ENCODE measurements around the gene ADAT2.
"Not testable (repeated sequence)": the region's sequence is repeated elsewhere in the genome, so short reads cannot be mapped to it uniquely, and the experiment has no call there.

DNA sequence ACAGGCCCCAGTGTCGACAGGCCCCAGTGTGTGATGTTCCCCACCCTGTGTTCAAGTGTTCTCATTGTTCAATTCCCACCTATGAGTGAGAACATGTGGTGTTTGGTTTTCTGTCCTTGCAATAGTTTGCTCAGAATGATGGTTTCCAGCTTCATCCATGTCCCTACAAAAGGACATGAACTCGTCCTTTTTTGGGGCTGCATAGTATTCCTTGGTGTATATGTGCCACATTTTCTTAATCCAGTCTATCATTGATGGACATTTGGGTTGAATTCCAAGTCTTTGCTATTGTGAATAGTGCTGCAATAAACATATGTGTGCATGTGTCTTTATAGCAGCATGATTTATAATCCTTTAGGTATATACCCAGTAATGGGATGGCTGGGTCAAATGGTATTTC, 18.3 kb upstream of the ADAT2 start:
- TF ChIP-seq EZH2 (optimal IDR thresholded peaks at IDR 0.05; ENCODE audit: low read depth, low read length) = not testable (repeated sequence)
- TF ChIP-seq, protein P1, sequence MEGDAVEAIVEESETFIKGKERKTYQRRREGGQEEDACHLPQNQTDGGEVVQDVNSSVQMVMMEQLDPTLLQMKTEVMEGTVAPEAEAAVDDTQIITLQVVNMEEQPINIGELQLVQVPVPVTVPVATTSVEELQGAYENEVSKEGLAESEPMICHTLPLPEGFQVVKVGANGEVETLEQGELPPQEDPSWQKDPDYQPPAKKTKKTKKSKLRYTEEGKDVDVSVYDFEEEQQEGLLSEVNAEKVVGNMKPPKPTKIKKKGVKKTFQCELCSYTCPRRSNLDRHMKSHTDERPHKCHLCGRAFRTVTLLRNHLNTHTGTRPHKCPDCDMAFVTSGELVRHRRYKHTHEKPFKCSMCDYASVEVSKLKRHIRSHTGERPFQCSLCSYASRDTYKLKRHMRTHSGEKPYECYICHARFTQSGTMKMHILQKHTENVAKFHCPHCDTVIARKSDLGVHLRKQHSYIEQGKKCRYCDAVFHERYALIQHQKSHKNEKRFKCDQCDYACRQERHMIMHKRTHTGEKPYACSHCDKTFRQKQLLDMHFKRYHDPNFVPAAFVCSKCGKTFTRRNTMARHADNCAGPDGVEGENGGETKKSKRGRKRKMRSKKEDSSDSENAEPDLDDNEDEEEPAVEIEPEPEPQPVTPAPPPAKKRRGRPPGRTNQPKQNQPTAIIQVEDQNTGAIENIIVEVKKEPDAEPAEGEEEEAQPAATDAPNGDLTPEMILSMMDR (IDR thresholded peaks at IDR 0.05; ENCODE audit: low read length) = not testable (repeated sequence)
